ENCODE measurements around the gene CNOT10.

Gene CNOT10

GRCh38 chr3:32818970-32819511, 134.1 kb downstream of the CNOT10 start:
- no peak for DNase-seq

DNA sequence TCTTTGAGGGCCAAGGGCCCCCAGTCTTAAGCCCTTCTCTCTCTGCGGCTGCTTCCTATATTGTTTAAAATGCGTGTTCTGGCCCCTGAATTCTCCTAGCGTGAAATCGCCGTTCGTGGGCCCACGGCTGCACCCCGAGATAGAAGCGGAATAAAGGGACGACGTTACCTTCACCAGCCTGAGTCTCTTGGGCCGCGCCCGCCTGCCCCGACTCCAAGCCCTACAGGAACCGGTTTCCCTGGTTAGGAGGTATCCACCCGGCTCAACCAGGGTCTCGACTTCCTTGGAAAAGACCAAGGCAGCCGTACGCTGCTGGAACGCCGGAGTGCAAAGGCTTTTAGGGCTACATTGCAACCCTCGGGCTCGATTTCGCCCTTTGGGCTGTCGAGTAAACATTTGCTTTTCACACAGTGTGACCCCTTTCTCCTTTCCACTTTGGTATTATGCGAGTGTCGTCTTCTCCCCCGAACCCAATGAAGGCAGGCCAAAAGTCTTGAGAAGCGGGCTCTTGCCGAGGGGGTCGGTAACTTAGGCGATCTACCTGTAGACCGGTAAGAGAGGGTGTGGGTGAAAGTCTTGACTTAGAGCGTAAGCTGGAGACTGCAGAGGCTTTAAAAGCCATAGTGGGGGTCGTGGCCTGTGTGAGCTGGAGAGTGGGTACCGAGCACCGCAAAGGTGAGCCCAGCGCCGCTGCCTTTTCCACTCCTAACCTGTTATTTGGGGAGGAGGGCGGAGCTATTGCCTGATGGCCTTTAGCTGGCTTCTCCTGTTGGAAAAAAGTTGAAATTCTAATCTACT, 134.8 kb downstream of the CNOT10 start:
- no peak for DNase-seq

- no peak for DNase-seq
Observed at GRCh38 chr3:32820430-32820829, 135.4 kb downstream of the CNOT10 start.

DNA sequence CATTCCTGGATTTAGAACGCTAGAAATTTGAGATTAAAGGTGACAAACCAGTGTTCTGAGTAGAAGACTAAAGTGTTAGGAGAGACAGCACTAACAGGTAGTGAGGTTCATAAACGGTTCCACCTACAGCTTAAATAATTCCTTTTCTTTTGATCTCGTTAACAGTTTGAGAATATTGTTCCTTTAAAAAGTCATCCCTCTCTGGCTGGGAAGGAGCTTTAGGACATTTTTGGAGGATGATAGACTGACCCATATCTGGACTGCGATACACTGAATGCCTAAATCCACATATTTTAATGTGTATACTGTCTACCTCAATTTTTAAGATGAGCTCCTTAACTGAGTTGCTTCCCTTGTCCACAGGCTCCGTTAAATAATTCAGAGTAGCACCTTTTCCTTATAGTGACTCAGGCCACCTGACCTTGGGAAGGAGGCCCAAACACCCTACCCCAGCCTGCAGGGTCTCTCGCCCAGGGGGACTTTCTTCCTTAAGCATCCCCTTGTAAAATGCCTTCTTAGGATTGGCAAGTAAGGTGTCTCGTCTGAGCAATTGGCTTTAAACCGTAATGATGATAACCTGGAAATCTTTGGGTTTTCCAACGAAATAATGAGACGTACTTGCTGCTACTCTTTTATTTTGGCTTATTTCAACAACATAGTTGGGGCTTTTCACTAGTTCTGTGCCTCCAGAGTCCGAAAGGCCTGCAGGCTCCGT, 136.1 kb downstream of the CNOT10 start:
- DNase-seq: no peak

DNA sequence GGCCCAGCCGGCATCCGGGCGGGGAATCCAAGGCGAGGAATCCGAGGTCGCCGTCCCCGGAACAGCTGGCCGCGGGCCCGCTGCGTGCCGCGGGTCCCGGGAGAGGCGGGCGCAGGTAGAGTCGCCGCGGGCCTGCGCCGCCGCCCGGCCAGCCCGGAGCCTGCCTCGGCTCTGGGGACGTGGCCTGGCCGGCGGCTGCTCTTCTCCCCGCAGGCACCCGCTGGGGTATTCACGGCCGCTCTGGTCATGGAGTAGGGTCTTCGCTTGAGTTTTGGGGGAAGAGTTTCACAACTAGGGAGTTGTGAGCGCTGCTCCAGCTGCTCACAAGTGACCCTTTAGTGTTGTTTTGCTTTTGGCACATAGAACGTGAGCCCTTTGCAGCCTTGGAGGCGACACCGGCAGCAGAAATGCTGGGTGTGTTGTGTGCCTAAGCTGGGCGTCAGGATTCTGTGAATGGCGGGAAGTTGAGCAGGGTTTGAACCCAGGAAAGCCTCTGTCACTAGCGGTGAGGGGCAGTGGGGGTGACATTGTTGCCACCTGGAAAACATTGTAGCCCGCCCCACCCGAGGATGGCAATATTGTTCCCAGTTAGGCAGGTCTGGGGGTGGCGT, 136.8 kb downstream of the CNOT10 start:
- no peak for DNase-seq

DNA sequence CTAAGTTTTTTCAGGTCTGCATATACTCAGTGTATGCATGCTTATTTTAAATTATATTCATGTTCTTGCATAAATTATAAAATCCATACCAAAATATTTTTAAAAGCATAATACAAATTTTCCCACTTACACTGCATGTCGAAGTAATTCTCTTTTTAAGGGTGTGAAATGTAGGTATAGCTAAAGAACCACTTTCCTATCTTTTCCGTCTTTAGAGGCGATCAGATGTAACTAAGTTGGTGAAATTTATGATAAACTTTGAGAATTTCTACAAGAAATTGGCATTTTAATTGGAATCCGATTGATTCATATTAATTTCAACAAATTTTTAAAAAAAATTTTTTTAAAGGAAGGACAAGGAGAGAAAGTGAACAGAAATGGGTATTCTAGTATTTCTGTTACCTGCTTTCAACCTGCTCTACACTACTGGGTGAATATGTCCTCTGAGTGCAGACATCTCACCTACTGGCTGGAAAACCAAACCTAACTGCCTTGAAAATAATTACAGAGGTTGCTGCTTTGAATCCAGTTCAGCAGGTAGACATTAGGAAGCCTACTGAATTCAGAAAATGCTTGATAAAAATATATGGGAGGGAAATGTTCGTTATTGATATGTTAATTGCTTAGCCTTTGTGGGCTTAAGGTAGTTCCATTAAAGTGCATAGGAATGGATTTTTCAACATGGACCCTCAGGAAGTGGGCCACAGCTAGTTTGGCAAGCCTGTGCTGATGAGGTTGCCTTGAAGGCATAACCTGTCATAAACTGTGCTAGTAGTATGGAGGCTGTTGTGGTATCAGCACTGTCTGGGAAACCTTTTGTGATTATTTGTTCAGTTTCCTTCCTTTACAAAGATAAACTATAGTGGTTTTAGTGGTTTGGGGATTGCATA, 137.9 kb downstream of the CNOT10 start:
- no peak for DNase-seq

All from stimulated activated CD4-positive, alpha-beta T cell treated with anti-CD3 and anti-CD28 coated beads, Interleukin-4, amount 100 ng/mL, for 24 hours (primary cell).